GM21381 (cell line): ENCODE results near the gene LRRC8C.
"Not testable (repeated sequence)": the region's sequence is repeated elsewhere in the genome, so short reads cannot be mapped to it uniquely, and the experiment has no call there.

Source experiments
- ATAC-seq: cut with Tn5 transposase; IDR thresholded peaks from one replicate; pipeline ENCODE4 v1.9.1; 2021; ENCODE audit warnings: mild to moderate bottlenecking, moderate library complexity; ENCODE audit not compliant: unreplicated experiment

LRRC8C gene

GRCh38 chr1:89701746-89702241 lies 68.9 kb downstream of the LRRC8C start:
- ATAC-seq: no peak

DNA sequence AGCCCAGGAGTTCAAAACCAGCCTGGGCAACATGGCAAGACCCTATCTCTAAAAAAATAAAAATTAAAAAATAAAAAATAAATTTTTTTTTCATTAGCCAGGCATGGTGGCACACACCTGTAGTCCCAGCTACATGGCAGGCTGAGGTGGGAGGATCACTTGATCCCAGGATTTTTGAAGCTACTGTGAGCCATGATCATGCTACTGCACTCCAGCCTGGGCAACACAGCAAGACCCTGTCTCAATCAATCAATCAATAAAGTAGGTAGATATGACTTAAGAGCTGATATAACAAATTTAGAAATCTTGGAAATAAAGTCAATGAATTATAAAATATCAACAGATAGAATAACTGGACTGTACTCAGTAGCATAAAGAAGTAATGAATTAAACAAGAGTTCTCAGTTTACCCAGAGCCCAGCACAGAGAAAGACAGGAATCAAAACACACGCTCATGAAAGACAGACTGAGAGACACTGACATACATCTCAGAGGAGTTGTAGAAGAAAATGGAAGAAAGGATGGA lies 69.7 kb downstream of the LRRC8C start:
- no peak for ATAC-seq

DNA sequence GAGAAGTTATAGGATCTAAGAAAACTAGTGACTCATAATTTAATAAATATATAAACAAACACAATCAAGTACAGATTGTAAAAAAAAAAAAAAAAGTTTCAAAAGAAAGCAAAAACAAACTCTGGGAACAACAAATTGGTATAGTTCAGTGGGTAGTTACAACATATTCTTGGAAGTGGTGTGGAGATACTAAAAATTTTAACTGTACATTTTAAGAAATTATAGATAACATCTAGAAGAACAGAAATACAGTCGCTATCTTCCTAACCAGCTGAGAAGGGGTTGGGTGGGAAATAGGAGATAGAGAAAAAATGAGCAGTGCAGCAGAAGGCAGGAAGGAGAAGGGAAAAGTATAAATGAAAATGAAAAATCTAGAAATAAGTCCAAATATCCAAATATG lies 70.5 kb downstream of the LRRC8C start:
- no peak for ATAC-seq

GRCh38 chr1:89704014-89704413 lies 71.1 kb downstream of the LRRC8C start:
- no peak for ATAC-seq

GRCh38 chr1:89704885-89705284 lies 72.0 kb downstream of the LRRC8C start:
- not testable (repeated sequence) for ATAC-seq

DNA sequence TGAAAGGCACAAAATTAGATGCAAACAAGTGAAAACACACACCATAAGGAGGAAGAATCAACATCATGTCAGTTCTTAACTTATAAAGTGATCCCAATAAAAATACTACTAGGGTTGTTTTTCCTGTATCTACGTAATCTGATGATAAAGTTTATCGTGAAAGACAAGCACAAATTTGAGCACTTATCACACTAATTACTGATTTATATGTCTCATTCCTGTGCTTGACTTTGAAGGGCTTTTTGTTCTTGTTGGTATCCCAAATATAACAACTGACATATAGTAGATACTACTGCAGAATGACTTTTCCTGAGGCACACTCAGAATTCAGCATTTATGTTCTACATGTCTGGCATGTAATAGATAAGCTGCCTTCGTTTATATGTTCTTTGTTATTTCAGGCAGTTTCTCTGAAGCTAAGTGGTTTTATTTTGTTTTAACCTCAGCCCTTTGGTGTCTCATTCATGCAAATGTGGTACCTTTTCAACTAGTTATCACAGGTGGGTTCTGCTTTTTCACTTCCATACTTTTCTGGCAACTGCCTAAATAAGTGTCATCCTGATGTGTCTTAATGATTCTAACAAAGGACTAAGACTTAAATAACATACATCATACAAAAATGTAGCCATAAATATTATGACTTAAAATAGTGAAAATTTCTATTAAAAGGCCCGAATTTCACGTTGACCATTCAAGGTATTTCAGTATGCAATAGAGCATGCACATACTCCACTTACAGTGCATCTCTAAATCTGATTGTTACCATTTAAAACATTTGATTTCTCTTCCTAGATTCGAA lies 73.2 kb downstream of the LRRC8C start:
- ATAC-seq: peak; percentile 85

DNA sequence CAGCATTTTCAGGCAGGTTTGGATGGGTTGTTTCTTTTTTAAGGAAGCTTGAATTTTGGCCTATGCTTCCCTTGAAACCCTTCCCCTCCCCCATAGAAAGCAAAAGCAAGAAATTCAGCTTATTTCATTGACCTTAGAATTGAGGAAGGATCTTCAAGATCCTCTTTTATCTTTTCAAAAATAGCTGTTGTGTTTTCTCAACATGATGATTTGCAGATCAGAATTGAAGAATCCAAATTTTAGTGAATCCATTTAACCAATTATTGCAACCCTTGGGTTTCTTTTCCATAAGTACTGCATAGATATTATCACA lies 73.7 kb downstream of the LRRC8C start:
- ATAC-seq: peak; percentile 24

DNA sequence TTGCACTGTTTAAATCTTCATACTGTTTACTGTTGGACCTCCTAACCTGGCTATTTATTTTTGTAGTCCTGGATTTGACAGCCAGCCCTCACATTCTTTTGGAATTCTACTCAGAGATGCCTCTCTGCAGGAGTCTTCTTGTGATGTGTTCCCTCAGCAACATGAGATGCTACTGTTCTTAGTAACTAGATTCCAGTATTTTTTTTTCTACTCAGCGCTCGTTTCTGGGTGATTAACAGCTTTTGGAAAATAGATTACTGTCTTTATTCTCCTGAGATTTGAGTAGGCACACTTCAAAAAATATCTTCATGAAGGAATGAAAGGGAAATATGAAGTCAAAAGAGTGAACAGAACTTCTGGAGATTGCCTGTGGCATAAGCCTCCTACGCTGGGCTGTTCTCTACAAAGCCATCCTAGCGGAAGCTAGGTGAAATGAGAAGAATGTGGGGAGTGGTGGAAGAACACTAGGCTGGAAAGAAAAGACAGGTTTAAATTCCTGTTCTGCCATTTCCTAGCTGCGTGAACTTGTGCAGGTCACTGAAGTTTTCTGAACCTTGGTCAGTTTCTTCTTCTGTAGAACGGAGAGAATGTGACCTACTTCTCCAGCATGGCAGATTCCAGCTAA lies 75.9 kb downstream of the LRRC8C start:
- ATAC-seq: no peak

- no peak for ATAC-seq
Measured at GRCh38 chr1:89710498-89711139, 77.7 kb downstream of the LRRC8C start.

GRCh38 chr1:89711140-89711778 lies 78.3 kb downstream of the LRRC8C start:
- no peak for ATAC-seq

- no peak for ATAC-seq
Measured at GRCh38 chr1:89712420-89712819, 79.5 kb downstream of the LRRC8C start.

- ATAC-seq: no peak
Measured at GRCh38 chr1:89715677-89716076, 82.8 kb downstream of the LRRC8C start.

GRCh38 chr1:89719502-89720306 lies 86.8 kb downstream of the LRRC8C start:
- ATAC-seq: peak; percentile 89

DNA sequence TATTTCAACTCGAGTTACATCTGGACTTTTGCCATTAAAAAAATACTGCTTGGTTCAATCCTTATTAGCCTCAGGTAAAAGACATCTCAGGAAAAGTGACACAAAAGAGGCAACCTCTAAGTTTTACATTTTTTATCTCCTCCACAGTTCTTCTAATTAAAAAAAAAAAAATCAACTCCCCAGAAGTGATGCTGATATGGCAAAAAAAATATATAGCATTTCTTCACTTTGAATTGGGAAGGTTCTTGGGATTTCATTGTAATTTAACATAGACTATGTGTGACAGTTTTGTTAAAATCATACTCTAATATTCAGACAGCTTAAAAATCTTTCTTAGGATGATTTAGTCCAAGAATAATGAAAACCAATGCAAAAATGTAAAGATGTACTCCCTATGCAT lies 87.9 kb downstream of the LRRC8C start:
- no peak for ATAC-seq

DNA sequence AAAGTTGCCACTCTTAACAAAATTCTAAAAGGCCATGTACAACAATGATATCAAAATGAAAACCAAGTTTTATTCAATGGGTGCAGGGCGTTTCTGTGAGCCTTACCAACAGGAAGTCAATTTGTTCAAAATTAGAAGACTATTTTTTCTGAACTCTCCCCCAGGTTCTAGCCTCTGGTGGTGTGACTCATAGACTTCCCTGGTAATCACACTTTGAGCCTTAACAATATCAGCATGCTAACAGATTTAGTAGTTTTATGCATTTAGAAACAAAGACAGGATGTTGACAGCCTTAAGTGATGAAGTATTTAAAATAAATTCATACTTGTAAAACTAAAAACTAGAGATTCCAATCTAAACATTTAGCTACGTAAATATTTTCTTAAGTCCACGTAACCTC lies 88.4 kb downstream of the LRRC8C start:
- ATAC-seq: peak; percentile 31

DNA sequence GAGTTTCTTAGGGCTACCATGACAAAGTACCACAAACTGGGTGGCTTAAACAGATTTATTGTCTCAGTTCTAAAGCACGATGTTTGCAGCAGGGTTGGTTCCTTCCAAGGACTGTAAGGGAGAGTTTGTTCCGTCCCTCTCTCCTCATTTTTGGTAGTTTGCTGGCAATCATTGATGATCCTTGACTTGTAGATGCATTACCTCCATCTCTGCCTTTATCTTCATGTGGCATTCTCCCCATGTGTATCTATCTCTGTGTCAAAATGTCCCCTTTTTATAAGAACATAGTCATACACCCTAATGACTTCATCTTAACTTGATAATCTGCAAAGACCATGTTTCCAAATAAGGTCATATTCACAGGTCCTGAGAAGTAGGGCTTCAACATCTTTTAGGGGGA lies 90.2 kb downstream of the LRRC8C start:
- no peak for ATAC-seq

- ATAC-seq: no peak
Measured at GRCh38 chr1:89723863-89724262, 90.9 kb downstream of the LRRC8C start.

- peak; percentile 83 for ATAC-seq
Measured at GRCh38 chr1:89724369-89725010, 91.6 kb downstream of the LRRC8C start.

DNA sequence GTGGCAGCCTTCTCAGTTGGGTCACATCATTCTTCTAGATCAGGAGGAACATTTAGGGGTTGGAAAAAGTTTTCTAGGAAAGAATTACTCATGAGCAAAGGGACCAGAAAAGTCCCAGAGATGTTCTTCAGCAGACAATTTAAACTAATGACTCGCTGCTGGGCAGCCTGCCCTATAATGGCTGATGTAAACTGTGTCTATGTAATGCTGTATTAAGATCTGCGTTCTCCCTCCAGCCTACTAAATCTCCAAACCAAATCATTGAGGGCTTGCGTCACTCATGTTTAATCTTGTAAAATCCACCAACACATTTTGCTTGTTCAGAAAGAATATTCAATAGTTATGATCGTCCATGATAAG lies 92.1 kb downstream of the LRRC8C start:
- ATAC-seq: no peak

DNA sequence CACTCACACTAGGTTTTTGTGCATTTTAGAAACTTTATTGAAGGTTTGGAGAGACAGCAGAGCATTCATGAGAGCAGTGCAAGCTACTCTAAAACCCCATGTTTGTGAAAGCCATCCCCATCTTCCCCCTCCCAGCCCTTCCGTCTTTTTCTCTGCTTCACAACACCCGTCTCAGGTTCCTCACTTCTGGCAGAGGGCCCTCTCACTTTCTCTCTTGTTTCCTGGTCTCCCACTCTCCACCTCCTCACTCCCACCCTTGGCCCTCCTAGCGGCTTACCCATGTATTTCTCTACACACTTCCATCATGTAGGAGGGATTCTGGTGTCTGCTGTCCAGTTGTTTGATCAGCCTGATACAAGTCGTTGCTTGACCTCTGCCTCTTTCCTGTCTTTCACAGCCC lies 92.7 kb downstream of the LRRC8C start:
- no peak for ATAC-seq
